ENCODE measurements around the gene PCGF3.

PCGF3 gene

DNA sequence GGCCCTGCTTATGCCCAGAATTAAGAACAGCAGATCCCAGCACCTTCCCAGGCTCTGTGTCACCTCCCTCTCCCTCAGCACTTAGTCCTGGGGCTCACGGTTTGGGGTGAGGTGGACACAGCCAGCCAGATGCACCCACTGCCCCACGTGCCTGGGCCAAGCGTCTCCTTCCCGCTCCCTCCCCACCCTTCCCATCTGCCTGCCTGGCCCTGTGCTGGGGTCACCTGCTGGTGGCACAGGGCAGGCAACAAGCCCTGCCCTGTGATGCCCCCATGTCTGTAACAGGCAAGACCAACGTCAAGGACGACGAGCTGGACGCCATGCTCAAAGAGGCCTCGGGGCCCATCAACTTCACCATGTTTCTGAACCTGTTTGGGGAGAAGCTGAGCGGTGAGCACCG lies 26.0 kb upstream of the PCGF3 start:
- peaks cover 53% of the 10 kb centered on the region for H3K4me1 ChIP-seq (ENCODE audit: control insufficient read depth, insufficient read depth, low read depth, low read length)
- no peaks in the 10 kb centered on the region for H3K27me3 ChIP-seq (ENCODE audit: control insufficient read depth in 1 of 2, insufficient read depth in 1 of 2, low read length in 2 of 2)
- H2AFZ ChIP-seq (ENCODE audit: low read depth, low read length): no peak overlapping the region
- no peak overlapping the region for H3K18ac ChIP-seq (ENCODE audit: low read depth in 1 of 2, low read length in 2 of 2)
- H3K9me3 ChIP-seq (ENCODE audit: control insufficient read depth, low read length): no peaks in the 10 kb centered on the region
- H2AK5ac ChIP-seq (ENCODE audit: low read length, severe bottlenecking): no peak overlapping the region
- H3K9ac ChIP-seq (ENCODE audit: low read length): no peak overlapping the region
- DNase-seq: no peak
- H2BK15ac ChIP-seq (ENCODE audit: low read depth, poor library complexity, severe bottlenecking): no peak overlapping the region
- no peak overlapping the region for H3K27ac ChIP-seq (ENCODE audit: low read length, poor library complexity, severe bottlenecking)
- H3K4me3 ChIP-seq (ENCODE audit: insufficient read depth in 1 of 2, low read depth in 1 of 2, low read length in 2 of 2): no peak overlapping the region
- H3K14ac ChIP-seq (ENCODE audit: low read length in 2 of 2): no peak overlapping the region
- WGBS: 95% methylated on average over 11 of the region's 11 CpGs
- H2BK120ac ChIP-seq (ENCODE audit: low read depth, low read length): no peak overlapping the region
- H4K8ac ChIP-seq (ENCODE audit: low read length): no peak overlapping the region
- H3K4me2 ChIP-seq (ENCODE audit: low read length, poor library complexity, severe bottlenecking): no peak overlapping the region
- no peak overlapping the region for H2BK12ac ChIP-seq (ENCODE audit: low read length in 2 of 2)
- H4K91ac ChIP-seq (ENCODE audit: low read length): no peak overlapping the region
- peaks cover 8% of the 10 kb centered on the region for H3K79me1 ChIP-seq (replicated peaks; ENCODE audit: low read length, poor library complexity, severe bottlenecking)
- no peak overlapping the region for H2BK5ac ChIP-seq (ENCODE audit: low read depth, low read length, poor library complexity, severe bottlenecking)
- no peak overlapping the region for H3K4ac ChIP-seq (ENCODE audit: low read depth in 1 of 2, low read length in 2 of 2)
- H3K36me3 ChIP-seq (ENCODE audit: control insufficient read depth in 1 of 2, insufficient read depth in 2 of 2, low read depth in 1 of 2, low read length in 2 of 2): peaks cover 11 to 30% of the 10 kb centered on the region in 2 experiments
- no peak overlapping the region for H3K23ac ChIP-seq (ENCODE audit: low read length in 2 of 2)

DNA sequence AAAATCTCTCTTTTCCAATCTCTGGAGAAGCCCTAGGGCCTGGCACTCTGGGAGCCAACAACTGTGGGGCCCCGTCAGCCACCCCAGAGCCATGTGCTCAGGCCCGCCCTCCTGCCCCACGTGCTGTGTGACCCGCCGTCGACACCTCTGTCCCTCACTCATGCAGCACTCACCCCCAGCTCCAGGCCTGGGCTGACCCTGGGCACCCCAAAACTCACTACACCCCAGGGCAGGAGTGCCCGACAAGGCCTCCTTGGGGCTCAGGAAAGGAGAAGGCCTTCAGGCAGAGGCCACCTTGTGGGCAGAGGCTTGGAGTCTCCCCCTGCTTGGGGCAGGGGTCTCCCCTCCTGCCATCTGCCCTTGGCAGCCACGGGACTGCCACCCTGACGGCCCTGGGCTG lies 25.5 kb upstream of the PCGF3 start:
- no peak overlapping the region for H3K27ac ChIP-seq (ENCODE audit: low read length, poor library complexity, severe bottlenecking)
- peak overlapping the region in 1 of 2 experiments; percentile 3 for H3K4ac ChIP-seq (ENCODE audit: low read depth in 1 of 2, low read length in 2 of 2)
- no peak overlapping the region for H2BK5ac ChIP-seq (ENCODE audit: low read depth, low read length, poor library complexity, severe bottlenecking)
- no peak overlapping the region for H2AK5ac ChIP-seq (ENCODE audit: low read length, severe bottlenecking)
- peaks cover 13 to 29% of the 10 kb centered on the region in 2 experiments for H3K36me3 ChIP-seq (ENCODE audit: control insufficient read depth in 1 of 2, insufficient read depth in 2 of 2, low read depth in 1 of 2, low read length in 2 of 2)
- 90% methylated on average over 9 of the region's 9 CpGs for WGBS
- no peaks in the 10 kb centered on the region for H3K9me3 ChIP-seq (ENCODE audit: control insufficient read depth, low read length)
- H3K27me3 ChIP-seq (ENCODE audit: control insufficient read depth in 1 of 2, insufficient read depth in 1 of 2, low read length in 2 of 2): no peaks in the 10 kb centered on the region
- no peak overlapping the region for H2AFZ ChIP-seq (ENCODE audit: low read depth, low read length)
- H3K9ac ChIP-seq (ENCODE audit: low read length): no peak overlapping the region
- peak overlapping the region in 1 of 2 experiments; percentile 43 for H2BK12ac ChIP-seq (ENCODE audit: low read length in 2 of 2)
- H3K4me2 ChIP-seq (ENCODE audit: low read length, poor library complexity, severe bottlenecking): no peak overlapping the region
- peak overlapping the region; percentile 54 for H4K91ac ChIP-seq (ENCODE audit: low read length)
- no peak overlapping the region for H3K14ac ChIP-seq (ENCODE audit: low read length in 2 of 2)
- peaks cover 52% of the 10 kb centered on the region for H3K4me1 ChIP-seq (ENCODE audit: control insufficient read depth, insufficient read depth, low read depth, low read length)
- peak overlapping the region; percentile 43 for H4K8ac ChIP-seq (ENCODE audit: low read length)
- no peak overlapping the region for H3K23ac ChIP-seq (ENCODE audit: low read length in 2 of 2)
- no peak for DNase-seq
- peak overlapping the region in 1 of 2 experiments; percentile 11 for H3K18ac ChIP-seq (ENCODE audit: low read depth in 1 of 2, low read length in 2 of 2)
- H2BK15ac ChIP-seq (ENCODE audit: low read depth, poor library complexity, severe bottlenecking): peak overlapping the region; percentile 64
- H3K4me3 ChIP-seq (ENCODE audit: insufficient read depth in 1 of 2, low read depth in 1 of 2, low read length in 2 of 2): no peak overlapping the region
- no peak overlapping the region for H2BK120ac ChIP-seq (ENCODE audit: low read depth, low read length)
- H3K79me1 ChIP-seq (replicated peaks; ENCODE audit: low read length, poor library complexity, severe bottlenecking): peaks cover 6% of the 10 kb centered on the region

- Histone ChIP-seq H2AK5ac (ENCODE audit: low read length, severe bottlenecking) (no peak overlapping the region), H3K23ac (ENCODE audit: low read length in 2 of 2) (no peak overlapping the region), H3K27me3 (ENCODE audit: control insufficient read depth in 1 of 2, insufficient read depth in 1 of 2, low read length in 2 of 2) (no peaks in the 10 kb centered on the region), H3K9me3 (ENCODE audit: control insufficient read depth, low read length) (no peaks in the 10 kb centered on the region), H2AFZ (ENCODE audit: low read depth, low read length) (peak overlapping the region; percentile 21), H2BK120ac (ENCODE audit: low read depth, low read length) (peak overlapping the region; percentile 29), H3K4ac (ENCODE audit: low read depth in 1 of 2, low read length in 2 of 2) (peak overlapping the region; percentile 3 to 22), H3K14ac (ENCODE audit: low read length in 2 of 2) (no peak overlapping the region), H2BK5ac (ENCODE audit: low read depth, low read length, poor library complexity, severe bottlenecking) (no peak overlapping the region), H2BK15ac (ENCODE audit: low read depth, poor library complexity, severe bottlenecking) (peak overlapping the region; percentile 64), H3K4me3 (ENCODE audit: insufficient read depth in 1 of 2, low read depth in 1 of 2, low read length in 2 of 2) (peak overlapping the region; percentile 47 to 49), H4K91ac (ENCODE audit: low read length) (peak overlapping the region; percentile 56), H3K18ac (ENCODE audit: low read depth in 1 of 2, low read length in 2 of 2) (peak overlapping the region; percentile 11 to 82), H2BK12ac (ENCODE audit: low read length in 2 of 2) (no peak overlapping the region), H3K27ac (ENCODE audit: low read length, poor library complexity, severe bottlenecking) (no peak overlapping the region), H3K4me1 (ENCODE audit: control insufficient read depth, insufficient read depth, low read depth, low read length) (peaks cover 48% of the 10 kb centered on the region), H4K8ac (ENCODE audit: low read length) (peak overlapping the region; percentile 90), H3K9ac (ENCODE audit: low read length) (peak overlapping the region; percentile 59), H3K79me1 (replicated peaks; ENCODE audit: low read length, poor library complexity, severe bottlenecking) (peaks cover 1% of the 10 kb centered on the region), H3K36me3 (ENCODE audit: control insufficient read depth in 1 of 2, insufficient read depth in 2 of 2, low read depth in 1 of 2, low read length in 2 of 2) (peaks cover 14 to 25% of the 10 kb centered on the region in 2 experiments), H3K4me2 (ENCODE audit: low read length, poor library complexity, severe bottlenecking) (peak overlapping the region; percentile 72)
- WGBS: 63% methylated on average over 11 of the region's 17 CpGs
- no peak for DNase-seq
Observed at GRCh38 chr4:680551-680927, 25.1 kb upstream of the PCGF3 start.

- H3K23ac ChIP-seq (ENCODE audit: low read length in 2 of 2): no peak overlapping the region
- peak overlapping the region; percentile 3 to 22 for H3K4ac ChIP-seq (ENCODE audit: low read depth in 1 of 2, low read length in 2 of 2)
- peak overlapping the region; percentile 64 for H2BK15ac ChIP-seq (ENCODE audit: low read depth, poor library complexity, severe bottlenecking)
- H2AFZ ChIP-seq (ENCODE audit: low read depth, low read length): peak overlapping the region; percentile 21
- no peaks in the 10 kb centered on the region for H3K79me1 ChIP-seq (replicated peaks; ENCODE audit: low read length, poor library complexity, severe bottlenecking)
- H4K8ac ChIP-seq (ENCODE audit: low read length): peak overlapping the region; percentile 90
- DNase-seq: peak; percentile 70
- peak overlapping the region in 1 of 2 experiments; percentile 42 for H2BK12ac ChIP-seq (ENCODE audit: low read length in 2 of 2)
- H3K4me1 ChIP-seq (ENCODE audit: control insufficient read depth, insufficient read depth, low read depth, low read length): peaks cover 47% of the 10 kb centered on the region
- H3K27ac ChIP-seq (ENCODE audit: low read length, poor library complexity, severe bottlenecking): no peak overlapping the region
- peaks cover 16 to 25% of the 10 kb centered on the region in 2 experiments for H3K36me3 ChIP-seq (ENCODE audit: control insufficient read depth in 1 of 2, insufficient read depth in 2 of 2, low read depth in 1 of 2, low read length in 2 of 2)
- H3K9ac ChIP-seq (ENCODE audit: low read length): peak overlapping the region; percentile 59
- H4K91ac ChIP-seq (ENCODE audit: low read length): peak overlapping the region; percentile 56
- WGBS: 4% methylated on average over 21 of the region's 62 CpGs
- peak overlapping the region; percentile 29 for H2BK120ac ChIP-seq (ENCODE audit: low read depth, low read length)
- H2AK5ac ChIP-seq (ENCODE audit: low read length, severe bottlenecking): no peak overlapping the region
- no peaks in the 10 kb centered on the region for H3K27me3 ChIP-seq (ENCODE audit: control insufficient read depth in 1 of 2, insufficient read depth in 1 of 2, low read length in 2 of 2)
- no peaks in the 10 kb centered on the region for H3K9me3 ChIP-seq (ENCODE audit: control insufficient read depth, low read length)
- peak overlapping the region; percentile 11 to 82 for H3K18ac ChIP-seq (ENCODE audit: low read depth in 1 of 2, low read length in 2 of 2)
- peak overlapping the region; percentile 47 to 49 for H3K4me3 ChIP-seq (ENCODE audit: insufficient read depth in 1 of 2, low read depth in 1 of 2, low read length in 2 of 2)
- no peak overlapping the region for H3K14ac ChIP-seq (ENCODE audit: low read length in 2 of 2)
- H3K4me2 ChIP-seq (ENCODE audit: low read length, poor library complexity, severe bottlenecking): peak overlapping the region; percentile 72
- no peak overlapping the region for H2BK5ac ChIP-seq (ENCODE audit: low read depth, low read length, poor library complexity, severe bottlenecking)
Observed at GRCh38 chr4:680928-681645, 24.5 kb upstream of the PCGF3 start.

Measured in mesenchymal stem cell (in vitro differentiated cells and primary cell).